Activated T-cell treated with anti-CD3 and anti-CD28 coated beads, Interleukin-2, amount 50 U/mL, for 4 hours (primary cell): Measurements from ENCODE around the gene PLXNC1. TPM values are rescaled to one million over a fixed set of nuclear protein-coding genes. Genes with fewer than 3 reads are reported as not detected.

Experiments used
- ATAC-seq, 2 donors: fragments of 200-7000 bp; cut with Tn5 transposase; one replicate each; pipeline ENCODE4 v1.10.0; 2021
- DNase-seq: peaks from one replicate; pipeline ENCODE4 v3.0.0-alpha.2; 2020
- H3K27me3 Mint-ChIP-seq: one replicate; pipeline ENCODE4 v1.8.0; 2021; ENCODE audit warnings: low read depth, mixed read lengths
- H3K36me3 Mint-ChIP-seq: one replicate; pipeline ENCODE4 v1.8.0; 2022; ENCODE audit warnings: mixed read lengths; ENCODE audit not compliant: insufficient read depth
- H3K4me1 Mint-ChIP-seq: one replicate; pipeline ENCODE4 v1.8.0; 2021; ENCODE audit warnings: low read depth, mixed read lengths
- H3K4me3 Mint-ChIP-seq: one replicate; pipeline ENCODE4 v1.8.0; 2021; ENCODE audit warnings: mild to moderate bottlenecking, moderate library complexity, mixed read lengths
- H3K9me3 Mint-ChIP-seq: one replicate; pipeline ENCODE4 v1.8.0; 2021; ENCODE audit warnings: mixed read lengths
- total RNA-seq, 3 donors: library from RNA; stranded (reverse); gene quantifications; one replicate each; pipeline ENCODE4 v1.2.1, GENCODE V29; 2021

PLXNC1 gene
- total RNA-seq, 3 donors from 2014 or later = 3.1 to 6.9 (median 3.2) TPM

DNA sequence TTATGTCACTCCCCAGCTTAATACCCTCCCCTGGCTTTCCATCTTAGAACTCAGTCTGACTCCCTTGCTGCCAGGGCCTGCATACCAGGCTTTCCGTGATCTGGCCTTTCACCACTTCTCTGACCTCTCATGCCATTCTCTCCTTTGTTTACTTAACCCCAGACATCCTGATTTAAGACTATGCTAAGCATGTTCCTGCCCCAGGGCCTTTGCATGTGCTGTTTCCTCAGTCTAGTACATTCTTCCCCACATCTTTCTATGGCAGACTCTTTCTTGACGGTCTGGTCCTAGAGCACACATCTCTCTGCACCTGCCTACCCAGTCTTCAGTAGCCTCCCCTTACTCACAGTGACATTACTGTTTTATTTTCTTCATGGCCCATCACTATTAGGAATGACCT, 42.2 kb downstream of the PLXNC1 start:
- no peak overlapping the region for H3K4me3 Mint-ChIP-seq
- peaks cover 31% of the 10 kb centered on the region for H3K36me3 Mint-ChIP-seq
- no peaks in the 10 kb centered on the region for H3K27me3 Mint-ChIP-seq
- H3K9me3 Mint-ChIP-seq = peaks cover 5% of the 10 kb centered on the region
- ATAC-seq (no peak), DNase-seq (no peak)
- peaks cover 2% of the 10 kb centered on the region for H3K4me1 Mint-ChIP-seq

DNA sequence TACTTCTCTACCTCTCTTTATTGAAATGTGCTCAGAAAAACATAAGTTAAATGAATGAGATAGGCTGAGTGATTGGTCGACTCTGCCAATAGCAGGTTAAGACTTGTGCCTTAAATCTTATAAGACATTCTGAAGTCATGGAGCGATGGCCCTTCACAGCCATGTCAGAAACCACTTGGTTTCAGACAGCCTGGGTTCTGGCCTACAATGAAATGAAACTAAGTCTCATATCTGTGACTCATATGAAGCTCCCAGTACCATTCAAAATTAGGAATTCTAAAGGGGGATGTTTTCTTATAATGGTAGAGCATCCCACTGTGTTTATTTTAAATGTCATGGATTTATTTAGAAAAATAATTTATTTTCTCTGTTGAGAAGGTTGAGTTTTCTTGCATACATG, 42.6 kb downstream of the PLXNC1 start:
- Mint-ChIP-seq H3K4me1 (peaks cover 2% of the 10 kb centered on the region), H3K27me3 (no peaks in the 10 kb centered on the region), H3K36me3 (peaks cover 34% of the 10 kb centered on the region), H3K9me3 (peaks cover 5% of the 10 kb centered on the region), H3K4me3 (no peak overlapping the region)
- ATAC-seq = no peak
- no peak for DNase-seq

DNA sequence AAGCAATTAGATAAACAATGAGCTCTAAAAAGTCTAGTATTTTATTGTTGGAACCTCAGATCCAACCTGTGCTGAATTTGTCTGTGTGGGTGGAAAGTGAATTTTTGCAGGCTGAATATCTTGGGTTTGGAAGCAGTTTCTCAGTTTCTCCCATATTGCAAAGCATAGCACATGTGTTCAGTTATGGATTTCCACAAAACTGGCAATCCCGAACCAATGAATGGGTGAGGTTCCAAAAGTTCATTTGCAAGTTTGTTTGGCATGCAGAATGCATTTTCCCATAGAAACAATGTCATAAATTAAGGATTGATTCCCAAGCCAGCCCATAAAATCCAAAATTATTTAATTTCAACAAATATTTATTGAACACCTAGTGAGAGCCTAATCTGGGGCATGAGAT, 43.4 kb downstream of the PLXNC1 start:
- H3K4me3 Mint-ChIP-seq = no peak overlapping the region
- peaks cover 2% of the 10 kb centered on the region for H3K4me1 Mint-ChIP-seq
- ATAC-seq (no peak), DNase-seq (no peak)
- H3K27me3 Mint-ChIP-seq = no peaks in the 10 kb centered on the region
- H3K36me3 Mint-ChIP-seq = peaks cover 39% of the 10 kb centered on the region
- H3K9me3 Mint-ChIP-seq = peaks cover 5% of the 10 kb centered on the region

DNA sequence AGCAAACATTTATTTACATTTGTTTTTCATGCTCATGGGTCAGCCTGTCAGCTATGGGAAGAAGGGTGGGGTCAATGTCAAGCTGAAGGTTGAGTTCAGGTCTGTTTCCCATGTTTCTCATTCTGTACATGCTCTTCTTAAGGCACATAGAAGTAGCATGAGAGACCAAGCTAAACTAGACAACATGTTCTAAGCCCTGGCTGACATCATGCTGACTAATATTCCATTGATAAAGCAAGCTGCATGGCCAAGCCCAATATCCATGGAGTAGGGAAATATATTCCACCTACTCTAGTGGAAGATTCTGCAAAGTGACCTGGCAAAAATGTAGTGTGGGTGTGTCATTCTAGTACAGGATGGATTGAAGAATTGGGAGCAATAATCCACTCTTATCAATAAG, 44.1 kb downstream of the PLXNC1 start:
- Mint-ChIP-seq H3K4me1 (peaks cover 2% of the 10 kb centered on the region), H3K36me3 (peaks cover 39% of the 10 kb centered on the region), H3K9me3 (peaks cover 5% of the 10 kb centered on the region), H3K27me3 (no peaks in the 10 kb centered on the region), H3K4me3 (no peak overlapping the region)
- DNase-seq (no peak), ATAC-seq (no peak)

DNA sequence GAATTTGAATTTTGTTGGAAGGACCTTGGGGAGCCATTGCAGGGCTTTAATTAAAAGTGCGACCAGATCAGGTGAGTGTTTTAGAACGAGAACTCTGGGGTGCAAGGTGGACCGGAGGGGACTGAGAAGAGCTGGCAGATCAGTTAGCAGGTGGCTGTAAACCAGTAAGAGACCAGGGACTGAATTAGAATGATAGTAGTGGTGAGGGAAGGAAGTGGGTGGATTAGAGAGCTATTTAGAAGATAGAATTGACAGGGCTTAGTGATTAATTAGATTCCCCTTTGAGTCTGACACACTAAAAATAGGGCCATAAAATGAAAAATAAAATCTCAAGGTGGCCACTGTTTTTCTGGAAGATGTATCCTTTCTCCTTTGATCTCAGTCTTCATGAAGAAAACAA, 44.8 kb downstream of the PLXNC1 start:
- DNase-seq = no peak
- Mint-ChIP-seq H3K36me3 (peaks cover 39% of the 10 kb centered on the region), H3K4me1 (peaks cover 2% of the 10 kb centered on the region), H3K27me3 (no peaks in the 10 kb centered on the region), H3K9me3 (peaks cover 5% of the 10 kb centered on the region), H3K4me3 (no peak overlapping the region)
- no peak for ATAC-seq

DNA sequence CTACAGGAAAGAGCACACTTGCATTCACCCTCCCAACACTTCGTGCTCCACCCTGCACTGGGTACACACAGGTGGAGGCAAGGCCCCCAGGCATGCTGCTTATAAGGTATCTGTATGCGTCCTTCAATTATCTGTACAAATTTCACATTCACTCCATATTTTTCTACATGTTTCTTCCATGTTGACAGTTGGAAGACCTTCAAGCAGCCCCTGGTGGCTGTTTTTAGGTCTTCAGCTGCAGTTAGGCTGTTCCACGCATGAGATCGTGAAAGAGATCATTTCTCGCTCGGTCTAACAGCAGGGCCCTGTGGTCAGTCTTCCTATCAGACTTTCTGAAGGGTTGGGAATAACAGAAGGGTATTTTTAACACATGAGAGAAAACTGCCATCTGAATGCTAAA, 47.1 kb downstream of the PLXNC1 start:
- ATAC-seq (no peak), DNase-seq (no peak)
- H3K27me3 Mint-ChIP-seq = no peaks in the 10 kb centered on the region
- no peak overlapping the region for H3K4me3 Mint-ChIP-seq
- peaks cover 46% of the 10 kb centered on the region for H3K36me3 Mint-ChIP-seq
- peaks cover 2% of the 10 kb centered on the region for H3K4me1 Mint-ChIP-seq
- H3K9me3 Mint-ChIP-seq = peaks cover 4% of the 10 kb centered on the region

DNA sequence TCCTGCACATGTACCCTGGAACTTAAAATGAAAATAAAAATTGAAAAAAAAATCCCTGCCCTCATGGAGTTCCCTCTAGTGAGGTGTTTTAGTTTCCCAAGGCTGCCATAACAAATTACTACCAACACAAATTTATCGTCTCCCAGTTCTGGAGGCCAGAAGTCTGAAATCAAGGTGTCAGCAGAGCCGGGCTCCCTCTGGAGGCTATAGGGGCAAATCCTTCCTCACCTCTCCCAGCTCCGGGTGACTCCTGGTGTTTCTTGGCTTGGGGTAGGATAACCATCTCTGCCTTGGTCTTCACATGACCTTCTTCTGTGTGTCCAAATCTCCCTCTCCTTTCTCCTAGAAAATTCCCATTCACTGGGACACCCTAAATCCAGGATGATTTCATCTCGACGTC, 50.1 kb downstream of the PLXNC1 start:
- no peak for ATAC-seq
- no peaks in the 10 kb centered on the region for H3K9me3 Mint-ChIP-seq
- peaks cover 31% of the 10 kb centered on the region for H3K36me3 Mint-ChIP-seq

DNA sequence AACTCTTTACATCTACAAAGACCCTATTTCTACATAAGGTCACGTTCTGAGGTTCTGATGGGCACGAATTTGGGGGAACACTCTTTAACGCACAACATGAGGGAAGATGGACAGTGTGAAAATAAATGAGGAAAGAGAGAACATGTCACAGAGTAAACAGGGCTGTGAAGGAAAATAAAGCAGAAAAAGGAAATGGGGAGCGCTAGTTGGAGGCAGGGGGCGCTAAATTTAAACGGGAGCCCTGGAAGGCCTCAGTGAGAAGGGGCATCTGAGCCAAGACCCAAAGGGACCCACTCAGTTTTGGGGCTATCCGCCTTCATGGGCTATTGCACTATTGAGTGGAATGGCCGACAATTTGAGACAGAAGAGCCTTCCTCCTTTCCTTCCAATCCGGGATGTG, 50.5 kb downstream of the PLXNC1 start:
- DNase-seq (no peak), ATAC-seq (no peak)
- Mint-ChIP-seq H3K27me3 (no peaks in the 10 kb centered on the region), H3K36me3 (peaks cover 30% of the 10 kb centered on the region), H3K4me3 (no peak overlapping the region), H3K9me3 (no peaks in the 10 kb centered on the region), H3K4me1 (peaks cover 13% of the 10 kb centered on the region)

More for the DNA sequence above, 50.1 kb downstream of the PLXNC1 start:
- no peaks in the 10 kb centered on the region for H3K27me3 Mint-ChIP-seq
- H3K4me3 Mint-ChIP-seq = no peak overlapping the region
- DNase-seq = no peak
- H3K4me1 Mint-ChIP-seq = peaks cover 12% of the 10 kb centered on the region

DNA sequence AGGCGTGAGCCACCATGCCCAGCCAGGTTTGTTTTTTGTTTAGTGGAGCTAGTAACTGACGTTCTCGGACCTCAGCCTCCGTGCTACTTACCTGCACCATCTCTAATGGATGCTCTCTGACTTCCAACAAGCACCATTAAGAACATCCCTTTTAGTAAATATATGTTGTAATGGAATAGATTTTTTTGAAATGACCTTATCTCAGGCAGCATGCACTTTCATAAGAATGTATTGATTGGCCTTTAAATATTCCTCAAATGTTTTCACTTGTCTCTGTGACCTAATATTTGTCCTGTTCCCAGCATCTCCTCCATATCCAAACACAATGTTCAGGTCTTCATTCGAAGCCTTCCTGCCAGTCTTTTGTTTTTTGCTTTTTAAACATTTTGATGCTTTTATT, 51.7 kb downstream of the PLXNC1 start:
- Mint-ChIP-seq H3K36me3 (peaks cover 25% of the 10 kb centered on the region), H3K27me3 (no peaks in the 10 kb centered on the region), H3K9me3 (no peaks in the 10 kb centered on the region), H3K4me1 (peaks cover 23% of the 10 kb centered on the region), H3K4me3 (no peak overlapping the region)
- ATAC-seq (no peak), DNase-seq (no peak)

DNA sequence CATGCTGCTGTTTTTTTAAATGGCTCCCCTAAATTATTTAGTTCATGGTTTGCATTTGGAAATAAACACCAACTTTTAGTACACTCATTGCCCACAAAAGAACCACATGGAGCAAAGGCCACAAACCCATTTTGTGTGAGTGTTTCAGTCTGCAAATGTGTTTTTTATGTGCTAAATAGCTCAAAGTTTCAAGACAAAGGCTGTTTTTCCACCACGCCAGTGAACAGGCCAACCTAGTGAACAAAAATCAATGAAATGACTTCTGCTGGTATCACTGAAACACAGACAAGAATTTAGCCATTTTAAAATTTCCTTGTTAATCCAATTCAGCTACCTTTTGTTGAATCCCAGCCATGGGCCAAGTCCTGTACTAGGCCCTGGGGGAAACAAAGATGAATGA, 52.3 kb downstream of the PLXNC1 start:
- peaks cover 28% of the 10 kb centered on the region for H3K4me1 Mint-ChIP-seq
- ATAC-seq = no peak

DNA sequence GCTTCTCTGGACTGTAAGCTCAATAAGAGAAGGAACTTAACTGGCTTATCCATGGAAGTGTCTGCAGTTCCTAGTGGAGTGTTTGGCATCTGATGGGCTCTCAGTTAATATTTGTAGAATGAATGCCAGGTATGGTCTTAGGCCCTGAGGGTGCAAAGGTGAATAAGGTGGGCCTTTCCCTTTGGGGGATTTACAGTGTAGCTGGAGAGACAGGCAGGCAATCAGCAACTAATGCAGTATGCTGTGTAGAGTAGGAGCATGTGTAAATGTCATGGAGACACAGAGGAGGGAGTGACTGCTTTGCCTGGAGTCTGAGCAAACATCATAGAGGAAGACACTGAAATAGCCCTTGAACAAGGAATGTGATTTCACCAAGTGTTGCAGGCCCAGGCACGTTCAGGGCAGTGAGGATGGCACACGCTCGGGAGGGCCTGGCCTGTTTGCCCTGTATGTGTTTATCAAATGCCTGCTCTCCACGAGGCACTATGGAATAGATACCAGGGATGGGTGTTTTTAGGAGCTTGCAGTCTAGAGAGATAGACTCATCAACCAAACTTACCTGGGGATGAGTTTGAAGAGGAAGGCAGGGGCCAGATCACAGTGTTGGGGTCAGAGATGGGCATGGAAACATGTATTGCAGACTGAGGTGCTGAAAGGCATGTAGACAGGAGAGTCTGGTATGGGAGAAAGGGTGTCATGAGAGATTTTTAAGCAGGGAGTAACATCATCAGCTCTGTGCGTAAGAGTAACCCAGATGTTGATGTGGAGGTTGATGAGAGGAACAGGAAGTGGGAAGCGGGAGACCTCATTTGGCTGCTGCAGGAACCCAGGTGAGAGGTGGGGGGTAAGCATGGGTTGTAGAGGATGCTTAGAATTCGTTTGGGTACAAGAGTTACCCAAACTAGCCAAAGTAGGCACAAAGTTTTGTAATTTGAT, 54.1 kb downstream of the PLXNC1 start:
- Mint-ChIP-seq H3K4me1 (peaks cover 47% of the 10 kb centered on the region), H3K36me3 (peaks cover 13% of the 10 kb centered on the region), H3K9me3 (no peaks in the 10 kb centered on the region), H3K27me3 (no peaks in the 10 kb centered on the region), H3K4me3 (no peak overlapping the region)
- DNase-seq (no peak), ATAC-seq (no peak)

More for the DNA sequence above, 52.3 kb downstream of the PLXNC1 start:
- Mint-ChIP-seq H3K36me3 (peaks cover 21% of the 10 kb centered on the region), H3K9me3 (no peaks in the 10 kb centered on the region), H3K27me3 (no peaks in the 10 kb centered on the region), H3K4me3 (no peak overlapping the region)
- DNase-seq = no peak

DNA sequence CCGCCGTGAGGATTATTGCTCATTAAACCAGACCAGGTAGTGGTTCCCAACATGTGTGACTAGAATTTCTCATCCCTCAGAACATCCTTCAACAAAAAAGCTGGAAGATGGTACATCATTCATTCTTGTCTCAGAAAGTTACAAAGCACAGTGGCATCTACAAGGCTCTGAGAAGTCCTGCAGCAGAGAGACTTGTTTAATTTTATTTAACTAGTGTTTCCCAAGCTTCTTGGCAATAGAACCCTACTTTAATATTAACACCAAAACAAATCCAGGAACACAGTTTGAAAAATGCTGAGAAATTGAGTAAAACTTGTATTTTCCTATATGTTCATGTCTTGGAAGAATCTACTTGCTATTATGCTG, 54.8 kb downstream of the PLXNC1 start:
- H3K4me1 Mint-ChIP-seq = peaks cover 53% of the 10 kb centered on the region
- no peaks in the 10 kb centered on the region for H3K27me3 Mint-ChIP-seq
- no peak overlapping the region for H3K4me3 Mint-ChIP-seq
- DNase-seq = no peak
- H3K36me3 Mint-ChIP-seq = peaks cover 13% of the 10 kb centered on the region
- no peaks in the 10 kb centered on the region for H3K9me3 Mint-ChIP-seq
- ATAC-seq = no peak

DNA sequence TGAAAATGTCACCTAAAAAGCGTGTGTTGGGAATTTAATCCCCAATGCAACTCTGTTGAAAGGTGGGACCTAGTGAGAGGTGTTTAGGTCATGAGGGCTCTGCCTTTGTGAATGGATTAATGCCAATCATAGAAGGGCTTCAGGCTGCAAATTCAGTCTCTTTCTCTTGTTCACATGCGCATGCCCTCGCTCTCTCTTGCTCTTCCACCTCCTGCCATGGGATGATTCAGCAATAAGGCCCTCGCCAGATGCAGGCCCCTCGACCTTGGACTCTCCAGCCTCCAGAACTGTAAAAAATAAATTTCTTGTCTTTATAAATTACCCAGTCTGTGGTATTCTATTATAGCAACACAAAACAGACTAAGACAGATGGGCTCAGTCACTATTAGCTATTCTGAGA, 55.4 kb downstream of the PLXNC1 start:
- no peak for DNase-seq
- peaks cover 11% of the 10 kb centered on the region for H3K36me3 Mint-ChIP-seq
- ATAC-seq = no peak
- no peaks in the 10 kb centered on the region for H3K27me3 Mint-ChIP-seq
- peaks cover 59% of the 10 kb centered on the region for H3K4me1 Mint-ChIP-seq
- no peak overlapping the region for H3K4me3 Mint-ChIP-seq
- H3K9me3 Mint-ChIP-seq = no peaks in the 10 kb centered on the region

DNA sequence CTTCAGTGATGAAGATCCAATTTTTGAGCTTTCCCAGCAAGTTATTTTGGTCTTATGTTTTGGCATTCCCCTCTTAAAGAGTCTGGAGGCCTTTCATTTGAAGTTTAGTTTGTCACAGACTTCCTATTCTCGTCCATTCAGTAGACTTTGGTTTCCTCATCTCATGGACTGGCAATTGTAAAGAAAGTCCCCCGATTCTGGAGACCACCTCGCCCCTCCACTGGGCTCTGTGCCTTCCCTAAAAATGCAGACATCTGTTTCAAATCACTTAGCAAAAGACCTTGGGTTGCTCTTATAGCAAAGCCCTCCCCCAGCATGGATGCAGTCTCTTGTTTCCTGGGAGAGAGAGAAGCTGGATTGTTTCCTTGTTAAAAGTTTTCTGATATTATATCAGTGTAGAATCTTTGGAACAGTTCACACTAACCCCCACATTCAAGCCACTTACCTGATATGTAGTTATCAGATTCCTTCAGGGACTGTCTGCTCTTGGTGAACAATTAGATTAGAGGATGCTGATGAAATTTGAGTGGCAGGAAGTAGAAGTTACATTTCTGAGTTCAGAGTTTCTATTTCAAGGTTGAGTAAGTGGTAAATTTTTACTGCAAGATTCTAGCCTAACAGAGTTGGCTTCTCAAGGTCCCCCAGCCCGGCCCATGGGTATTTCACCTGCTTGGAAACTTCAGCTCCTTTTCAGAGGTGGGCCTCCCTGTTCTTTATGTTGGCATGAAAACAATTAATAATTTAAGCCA, 56.3 kb downstream of the PLXNC1 start:
- Mint-ChIP-seq H3K27me3 (no peaks in the 10 kb centered on the region), H3K36me3 (peaks cover 15% of the 10 kb centered on the region), H3K9me3 (no peaks in the 10 kb centered on the region), H3K4me1 (peaks cover 66% of the 10 kb centered on the region), H3K4me3 (peak overlapping the region; percentile 67)
- DNase-seq (no peak), ATAC-seq (peak in 1 of 2 donors; percentile 7)

DNA sequence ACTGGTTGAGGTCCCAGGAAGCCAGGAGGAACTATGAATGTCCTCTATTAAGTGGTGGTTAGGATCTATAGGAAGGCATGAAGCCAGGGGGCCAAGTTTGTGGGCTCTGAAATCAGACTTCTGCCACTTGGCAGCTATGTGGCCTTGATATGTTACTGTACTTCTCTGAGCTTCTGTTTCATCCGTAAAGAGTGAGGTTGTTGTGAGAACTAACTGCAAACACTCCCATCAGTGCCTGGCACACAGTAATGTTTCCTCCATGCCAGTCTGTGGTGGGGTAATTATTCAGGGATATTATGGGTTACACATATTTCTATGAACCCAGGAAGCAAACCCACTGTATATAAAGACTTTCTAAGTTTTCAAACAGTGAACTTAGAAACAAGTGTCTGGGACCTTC, 57.4 kb downstream of the PLXNC1 start:
- H3K27me3 Mint-ChIP-seq = no peaks in the 10 kb centered on the region
- ATAC-seq = no peak
- no peaks in the 10 kb centered on the region for H3K9me3 Mint-ChIP-seq
- DNase-seq = no peak
- peaks cover 66% of the 10 kb centered on the region for H3K4me1 Mint-ChIP-seq
- H3K4me3 Mint-ChIP-seq = peak overlapping the region; percentile 22
- peaks cover 9% of the 10 kb centered on the region for H3K36me3 Mint-ChIP-seq
